OCI-LY1 (cell line): Measurements from ENCODE around the gene MAST4.

Experiments used
- H2AFZ ChIP-seq: fragments of 200-600 bp; sonication (generic), shearing (Covaris generic); 2 replicates; pipeline ENCODE4 v1.6.0; 2014; ENCODE audit warnings: antibody characterized with exemption, mild to moderate bottlenecking, low read length
- H3F3A ChIP-seq: fragments of 200-600 bp; sonication (generic), shearing (Covaris generic); 2 replicates; pipeline ENCODE4 v1.6.0; 2014; ENCODE audit warnings: mild to moderate bottlenecking, antibody characterized with exemption, low read length, moderate library complexity; ENCODE audit not compliant: insufficient read depth
- H3K27ac ChIP-seq: fragments of 200-600 bp; sonication (generic); 2 replicates; pipeline ENCODE4 v1.5.1; 2014; ENCODE audit warnings: low read length, mixed run types, mild to moderate bottlenecking, low read depth; ENCODE audit not compliant: poor library complexity, severe bottlenecking
- H3K27me3 ChIP-seq: fragments of 200-600 bp; sonication (generic); 2 replicates; pipeline ENCODE4 v1.6.0; 2014; ENCODE audit warnings: antibody characterized with exemption, mild to moderate bottlenecking, low read length, moderate library complexity; ENCODE audit not compliant: insufficient read depth
- H3K36me3 ChIP-seq: fragments of 200-600 bp; sonication (generic); 2 replicates; pipeline ENCODE4 v1.6.1; 2014; ENCODE audit warnings: mild to moderate bottlenecking, antibody characterized with exemption, low read length, moderate library complexity, mixed read lengths; ENCODE audit not compliant: insufficient read depth
- H3K4me1 ChIP-seq: fragments of 200-600 bp; sonication (generic); 2 replicates; pipeline ENCODE4 v1.5.1; 2014; ENCODE audit warnings: mild to moderate bottlenecking, low read length, moderate library complexity; ENCODE audit not compliant: insufficient read depth, severe bottlenecking
- H3K4me2 ChIP-seq: fragments of 200-600 bp; sonication (generic), shearing (Covaris generic); 2 replicates; pipeline ENCODE4 v1.6.1; 2014; ENCODE audit warnings: low read length
- H3K4me3 ChIP-seq: fragments of 200-600 bp; sonication (generic); 2 replicates; pipeline ENCODE4 v1.5.1; 2014; ENCODE audit warnings: low read length, low read depth, mild to moderate bottlenecking, mixed read lengths; ENCODE audit not compliant: poor library complexity, severe bottlenecking
- H3K79me2 ChIP-seq: fragments of 200-600 bp; shearing (Covaris generic); 2 replicates; pipeline ENCODE4 v1.6.1; 2016; ENCODE audit warnings: mixed run types, low read length, mixed read lengths; ENCODE audit not compliant: insufficient read depth
- H3K9ac ChIP-seq: fragments of 200-600 bp; sonication (generic), shearing (Covaris generic); 2 replicates; pipeline ENCODE4 v1.6.1; 2014; ENCODE audit warnings: mild to moderate bottlenecking, low read length, mixed read lengths
- H3K9me2 ChIP-seq: fragments of 200-600 bp; sonication (generic), shearing (Covaris generic); 2 replicates; pipeline ENCODE4 v1.6.1; 2014; ENCODE audit warnings: low read depth, mild to moderate bottlenecking, low read length, mixed read lengths
- H3K9me3 ChIP-seq: fragments of 200-600 bp; shearing (Covaris generic); 2 replicates; pipeline ENCODE4 v1.6.1; 2014; ENCODE audit warnings: low read length, mixed read lengths
- H4K20me1 ChIP-seq: fragments of 200-600 bp; sonication (generic), shearing (Covaris generic); 2 replicates; pipeline ENCODE4 v1.6.0; 2016; ENCODE audit warnings: mild to moderate bottlenecking, low read length; ENCODE audit not compliant: insufficient read depth
- CTCF ChIP-seq: fragments of 200-600 bp; sonication (generic), shearing (Covaris generic); IDR thresholded peaks from 2 replicates; pipeline ENCODE4 v1.5.1; 2017; ENCODE audit warnings: mild to moderate bottlenecking, antibody characterized with exemption, low read length, moderate library complexity, mixed read lengths
- EZH2 ChIP-seq: fragments of 200-600 bp; sonication (generic), shearing (Covaris generic); IDR thresholded peaks from 2 replicates; pipeline ENCODE4 v1.8.0; 2017; ENCODE audit warnings: borderline replicate concordance, mixed run types, mild to moderate bottlenecking, antibody characterized with exemption, low read length, moderate library complexity, mixed read lengths

The MAST4 gene

GRCh38 chr5:66960369-66961137 lies 364.4 kb downstream of the MAST4 start:
- Histone ChIP-seq H3K9me3 (no peaks in the 10 kb centered on the region), H3K9ac (no peak overlapping the region), H3K4me2 (no peak overlapping the region)

GRCh38 chr5:66963559-66963971 lies 367.4 kb downstream of the MAST4 start:
- Histone ChIP-seq H3K4me3 (no peak overlapping the region), H3K9me2 (no peaks in the 10 kb centered on the region), H3K9me3 (no peaks in the 10 kb centered on the region), H3K9ac (no peak overlapping the region), H3K4me1 (no peaks in the 10 kb centered on the region), H3F3A (no peaks in the 10 kb centered on the region), H4K20me1 (no peaks in the 10 kb centered on the region), H3K79me2 (no peaks in the 10 kb centered on the region), H3K27ac (no peak overlapping the region), H2AFZ (no peak overlapping the region), H3K4me2 (no peak overlapping the region), H3K36me3 (no peaks in the 10 kb centered on the region), H3K27me3 (no peaks in the 10 kb centered on the region)
- no peak for TF ChIP-seq EZH2
- TF ChIP-seq CTCF = no peak

More at GRCh38 chr5:66960369-66961137, 364.4 kb downstream of the MAST4 start:
- no peak overlapping the region for H3K4me3 ChIP-seq
- no peaks in the 10 kb centered on the region for H3K79me2 ChIP-seq
- H3K27me3 ChIP-seq = no peaks in the 10 kb centered on the region
- no peak overlapping the region for H2AFZ ChIP-seq
- no peaks in the 10 kb centered on the region for H3K4me1 ChIP-seq
- H4K20me1 ChIP-seq = no peaks in the 10 kb centered on the region
- H3K27ac ChIP-seq = no peak overlapping the region
- H3F3A ChIP-seq = no peaks in the 10 kb centered on the region
- TF ChIP-seq EZH2 = no peak
- TF ChIP-seq CTCF = no peak
- H3K9me2 ChIP-seq = no peaks in the 10 kb centered on the region
- H3K36me3 ChIP-seq = no peaks in the 10 kb centered on the region

- TF ChIP-seq EZH2 (no peak), CTCF (no peak)
- no peaks in the 10 kb centered on the region for H3K9me3 ChIP-seq
- H2AFZ ChIP-seq = no peak overlapping the region
- no peak overlapping the region for H3K4me3 ChIP-seq
- H4K20me1 ChIP-seq = no peaks in the 10 kb centered on the region
- no peak overlapping the region for H3K27ac ChIP-seq
- H3K36me3 ChIP-seq = no peaks in the 10 kb centered on the region
- H3K4me2 ChIP-seq = no peak overlapping the region
- H3F3A ChIP-seq = no peaks in the 10 kb centered on the region
- H3K4me1 ChIP-seq = no peaks in the 10 kb centered on the region
- no peaks in the 10 kb centered on the region for H3K9me2 ChIP-seq
- H3K27me3 ChIP-seq = no peaks in the 10 kb centered on the region
- H3K9ac ChIP-seq = no peak overlapping the region
- H3K79me2 ChIP-seq = no peaks in the 10 kb centered on the region
These were observed 370.2 kb downstream of the MAST4 start for GRCh38 chr5:66966439-66966838.
